ENCODE data around the gene SUV39H1.
"Not testable (repeated sequence)": the region's sequence is repeated elsewhere in the genome, so short reads cannot be mapped to it uniquely, and the experiment has no call there.

SUV39H1 gene

GRCh38 chrX:48666649-48667048 lies 29.9 kb upstream of the SUV39H1 start:
- no peaks in the 10 kb centered on the region for H3F3A ChIP-seq (ENCODE audit: control insufficient read depth, insufficient read depth)
- H3K27ac ChIP-seq (ENCODE audit: low read depth, low read length), result no peak overlapping the region
- H3K4me3 ChIP-seq (ENCODE audit: low read length), result no peak overlapping the region
- H3K79me2 ChIP-seq (ENCODE audit: control insufficient read depth, low read length), result no peaks in the 10 kb centered on the region
- no peaks in the 10 kb centered on the region for H3K36me3 ChIP-seq (ENCODE audit: control insufficient read depth, low read length)
- no peaks in the 10 kb centered on the region for H3K27me3 ChIP-seq (ENCODE audit: control insufficient read depth, low read length)
- H3K9me2 ChIP-seq (replicated peaks; ENCODE audit: control insufficient read depth, low read length), result no peaks in the 10 kb centered on the region
- H3K9me3 ChIP-seq (ENCODE audit: control insufficient read depth, insufficient read depth, low read length), result no peaks in the 10 kb centered on the region
- H3K4me1 ChIP-seq (ENCODE audit: control insufficient read depth, low read length), result peaks cover 6% of the 10 kb centered on the region
- TF ChIP-seq CTCF (IDR thresholded peaks at IDR 0.05; ENCODE audit: low read depth, low read length, poor library complexity, severe bottlenecking), result no peak
- no peak for TF ChIP-seq EZH2phosphoT487 (IDR thresholded peaks at IDR 0.05; ENCODE audit: borderline replicate concordance, low read length)
- H3K4me2 ChIP-seq (ENCODE audit: low read length), result no peak overlapping the region
- H4K20me1 ChIP-seq (ENCODE audit: control insufficient read depth, insufficient read depth, low read depth, low read length), result no peaks in the 10 kb centered on the region

DNA sequence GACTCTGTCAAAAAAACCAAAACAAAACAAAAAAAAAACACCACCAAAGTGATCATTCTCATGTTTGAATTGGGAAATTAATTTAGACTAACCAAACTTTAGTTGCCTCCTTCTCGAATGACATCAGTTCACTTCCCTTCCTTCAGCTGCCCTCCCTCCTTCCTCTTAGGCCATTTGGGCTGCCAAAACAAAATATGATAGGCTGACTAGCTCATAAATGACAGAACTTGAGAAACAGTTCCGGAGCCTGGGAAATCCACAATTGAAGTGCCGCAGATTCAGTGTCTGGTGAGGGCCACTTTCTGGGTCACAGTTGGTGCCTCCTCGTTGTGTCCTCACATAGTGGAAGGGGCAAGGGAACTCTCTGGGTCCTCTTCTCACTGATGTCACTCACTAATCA lies 29.0 kb upstream of the SUV39H1 start:
- TF ChIP-seq EZH2phosphoT487 (IDR thresholded peaks at IDR 0.05; ENCODE audit: borderline replicate concordance, low read length), result no peak
- no peak for TF ChIP-seq CTCF (IDR thresholded peaks at IDR 0.05; ENCODE audit: low read depth, low read length, poor library complexity, severe bottlenecking)
- no peaks in the 10 kb centered on the region for H3K79me2 ChIP-seq (ENCODE audit: control insufficient read depth, low read length)
- H3K36me3 ChIP-seq (ENCODE audit: control insufficient read depth, low read length), result no peaks in the 10 kb centered on the region
- H3K27ac ChIP-seq (ENCODE audit: low read depth, low read length), result no peak overlapping the region
- no peaks in the 10 kb centered on the region for H4K20me1 ChIP-seq (ENCODE audit: control insufficient read depth, insufficient read depth, low read depth, low read length)
- H3K4me3 ChIP-seq (ENCODE audit: low read length), result no peak overlapping the region
- H3K9me3 ChIP-seq (ENCODE audit: control insufficient read depth, insufficient read depth, low read length), result no peaks in the 10 kb centered on the region
- H3K4me1 ChIP-seq (ENCODE audit: control insufficient read depth, low read length), result peaks cover 11% of the 10 kb centered on the region; the same call in 1 of the 2 replicates
- H3K4me2 ChIP-seq (ENCODE audit: low read length), result no peak overlapping the region
- no peaks in the 10 kb centered on the region for H3K9me2 ChIP-seq (replicated peaks; ENCODE audit: control insufficient read depth, low read length)
- H3K27me3 ChIP-seq (ENCODE audit: control insufficient read depth, low read length), result no peaks in the 10 kb centered on the region
- no peaks in the 10 kb centered on the region for H3F3A ChIP-seq (ENCODE audit: control insufficient read depth, insufficient read depth)

DNA sequence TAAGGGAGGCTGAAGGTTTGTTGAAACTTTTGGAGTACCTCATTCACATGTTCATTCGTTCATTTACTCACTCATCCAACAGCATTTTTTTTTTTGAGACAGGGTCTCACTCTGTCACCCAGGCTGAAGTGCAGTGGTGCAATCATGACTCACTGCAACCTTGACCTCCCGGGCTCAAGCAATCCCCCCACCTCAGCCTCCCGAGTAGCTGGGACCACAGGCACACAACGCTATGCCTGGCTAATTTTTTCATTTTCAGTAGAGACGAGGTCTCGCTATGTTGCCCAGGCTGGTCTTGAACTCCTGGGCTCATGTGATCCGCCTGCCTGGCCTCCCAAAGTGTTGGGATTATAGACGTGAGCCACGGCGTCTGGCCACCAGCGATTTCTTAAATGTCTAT lies 28.3 kb upstream of the SUV39H1 start:
- not testable (repeated sequence) for H4K20me1 ChIP-seq (ENCODE audit: control insufficient read depth, insufficient read depth, low read depth, low read length); H3K27ac ChIP-seq (ENCODE audit: low read depth, low read length); H3K79me2 ChIP-seq (ENCODE audit: control insufficient read depth, low read length); H3K4me2 ChIP-seq (ENCODE audit: low read length); H3K36me3 ChIP-seq (ENCODE audit: control insufficient read depth, low read length); H3K4me3 ChIP-seq (ENCODE audit: low read length); H3F3A ChIP-seq (ENCODE audit: control insufficient read depth, insufficient read depth); H3K9me3 ChIP-seq (ENCODE audit: control insufficient read depth, insufficient read depth, low read length); H3K27me3 ChIP-seq (ENCODE audit: control insufficient read depth, low read length); H3K9me2 ChIP-seq (replicated peaks; ENCODE audit: control insufficient read depth, low read length)
- peaks cover 11% of the 10 kb centered on the region; the same call in 1 of the 2 replicates for H3K4me1 ChIP-seq (ENCODE audit: control insufficient read depth, low read length)

- peaks cover 28% of the 10 kb centered on the region for H3K4me1 ChIP-seq (ENCODE audit: control insufficient read depth, low read length)
- peak overlapping the region; percentile 96 for H3K4me3 ChIP-seq (ENCODE audit: low read length)
- peaks cover 4% of the 10 kb centered on the region for H3K36me3 ChIP-seq (ENCODE audit: control insufficient read depth, low read length)
- H3F3A ChIP-seq (ENCODE audit: control insufficient read depth, insufficient read depth), result no peaks in the 10 kb centered on the region
- H3K9me2 ChIP-seq (replicated peaks; ENCODE audit: control insufficient read depth, low read length), result no peaks in the 10 kb centered on the region
- peak overlapping the region; percentile 79 for H3K27ac ChIP-seq (ENCODE audit: low read depth, low read length)
- TF ChIP-seq CTCF (IDR thresholded peaks at IDR 0.05; ENCODE audit: low read depth, low read length, poor library complexity, severe bottlenecking) (no peak), EZH2phosphoT487 (IDR thresholded peaks at IDR 0.05; ENCODE audit: borderline replicate concordance, low read length) (no peak)
- peaks cover 24% of the 10 kb centered on the region for H3K79me2 ChIP-seq (ENCODE audit: control insufficient read depth, low read length)
- no peaks in the 10 kb centered on the region for H3K9me3 ChIP-seq (ENCODE audit: control insufficient read depth, insufficient read depth, low read length)
- H3K4me2 ChIP-seq (ENCODE audit: low read length), result peak overlapping the region; percentile 91
- no peaks in the 10 kb centered on the region for H4K20me1 ChIP-seq (ENCODE audit: control insufficient read depth, insufficient read depth, low read depth, low read length)
- H3K27me3 ChIP-seq (ENCODE audit: control insufficient read depth, low read length), result no peaks in the 10 kb centered on the region
Measured at GRCh38 chrX:48676106-48676892, 20.2 kb upstream of the SUV39H1 start.
